NT2/D1 (cell line): ENCODE data around the gene SEMA3F.

Source experiments
- DNase-seq: peaks from one replicate; pipeline ENCODE4 v3.0.0-alpha.2; 2011; ENCODE audit warnings: low read depth, low spot score
- H3K27me3 ChIP-seq: 2 replicates; pipeline ENCODE4 v1.6.0; 2011; ENCODE audit warnings: mild to moderate bottlenecking; ENCODE audit not compliant: insufficient read length, insufficient read depth
- H3K36me3 ChIP-seq: 2 replicates; pipeline ENCODE4 v1.6.1; 2011; ENCODE audit warnings: mild to moderate bottlenecking, low read length, mixed read lengths; ENCODE audit not compliant: insufficient read depth, insufficient read length
- H3K4me1 ChIP-seq: 2 replicates; pipeline ENCODE4 v1.5.1; 2011; ENCODE audit not compliant: insufficient read depth, insufficient read length
- H3K4me3 ChIP-seq: 2 replicates; pipeline ENCODE4 v1.5.1; 2011; ENCODE audit warnings: low read depth; ENCODE audit not compliant: insufficient read length
- H3K9ac ChIP-seq: 2 replicates; pipeline ENCODE4 v1.6.0; 2011; ENCODE audit warnings: low read depth; ENCODE audit not compliant: insufficient read length
- H3K9me3 ChIP-seq: 2 replicates; pipeline ENCODE4 v1.5.1; 2011; ENCODE audit warnings: mild to moderate bottlenecking, low read length; ENCODE audit not compliant: insufficient read depth
- SUZ12 ChIP-seq: IDR thresholded peaks from 2 replicates; pipeline ENCODE4 v1.6.1; 2011; ENCODE audit not compliant: insufficient read length, insufficient read depth; ENCODE audit errors: extremely low read depth
- YY1 ChIP-seq: IDR thresholded peaks from 2 replicates; pipeline ENCODE4 v1.6.1; 2011; ENCODE audit not compliant: insufficient read length, insufficient read depth
- ZNF274 ChIP-seq: IDR thresholded peaks from 2 replicates; pipeline ENCODE4 v1.6.1; 2011; ENCODE audit warnings: mild to moderate bottlenecking, low read depth, low read length

Gene SEMA3F

DNA sequence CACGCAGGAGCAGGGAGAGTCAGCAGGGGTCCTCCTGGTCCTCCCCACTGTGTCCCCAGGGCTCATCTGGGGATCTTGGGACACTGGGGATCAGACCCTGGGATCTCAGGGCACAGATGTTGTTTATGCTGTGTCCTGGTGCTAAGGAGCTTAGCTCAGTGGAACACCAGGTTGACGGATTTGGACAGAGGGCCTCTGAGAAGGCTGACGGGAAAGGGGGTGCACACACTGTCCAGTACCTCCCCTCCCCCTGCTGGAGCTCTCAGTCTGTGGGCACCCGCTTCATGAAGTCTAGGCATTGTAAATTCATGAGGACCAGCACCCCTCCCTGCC, 21.9 kb upstream of the SEMA3F start:
- Histone ChIP-seq H3K36me3 (no peaks in the 10 kb centered on the region), H3K27me3 (no peaks in the 10 kb centered on the region), H3K4me3 (no peak overlapping the region), H3K9ac (no peak overlapping the region), H3K4me1 (peaks cover 21% of the 10 kb centered on the region), H3K9me3 (no peaks in the 10 kb centered on the region)
- no peak for DNase-seq
- TF ChIP-seq YY1 = no peak
- TF ChIP-seq ZNF274 = no peak
- no peak for TF ChIP-seq SUZ12

DNA sequence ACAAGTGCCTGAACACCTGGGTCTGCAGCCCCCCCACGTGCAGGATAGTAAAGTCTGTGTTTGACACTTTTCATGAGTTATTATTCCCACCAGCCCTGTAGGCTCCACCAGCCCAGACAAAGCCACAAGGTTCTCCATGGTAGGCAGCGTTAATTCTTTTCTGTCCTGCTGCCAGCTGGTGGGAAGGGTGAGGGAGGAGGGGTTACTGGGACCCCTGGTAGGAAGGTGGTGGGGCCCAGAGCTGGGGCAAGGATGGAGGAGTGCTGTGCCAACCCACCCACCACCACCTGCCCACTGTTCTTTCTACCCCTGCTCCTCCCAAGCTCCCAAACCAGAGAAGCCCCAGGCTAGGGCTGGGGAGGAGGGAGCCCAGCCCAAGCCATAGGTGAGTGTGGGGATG, 20.8 kb upstream of the SEMA3F start:
- no peak overlapping the region for H3K9ac ChIP-seq
- H3K4me1 ChIP-seq = peaks cover 31% of the 10 kb centered on the region
- H3K27me3 ChIP-seq = no peaks in the 10 kb centered on the region
- H3K36me3 ChIP-seq = no peaks in the 10 kb centered on the region
- no peak for DNase-seq
- TF ChIP-seq SUZ12 = no peak
- H3K4me3 ChIP-seq = no peak overlapping the region
- no peaks in the 10 kb centered on the region for H3K9me3 ChIP-seq

DNA sequence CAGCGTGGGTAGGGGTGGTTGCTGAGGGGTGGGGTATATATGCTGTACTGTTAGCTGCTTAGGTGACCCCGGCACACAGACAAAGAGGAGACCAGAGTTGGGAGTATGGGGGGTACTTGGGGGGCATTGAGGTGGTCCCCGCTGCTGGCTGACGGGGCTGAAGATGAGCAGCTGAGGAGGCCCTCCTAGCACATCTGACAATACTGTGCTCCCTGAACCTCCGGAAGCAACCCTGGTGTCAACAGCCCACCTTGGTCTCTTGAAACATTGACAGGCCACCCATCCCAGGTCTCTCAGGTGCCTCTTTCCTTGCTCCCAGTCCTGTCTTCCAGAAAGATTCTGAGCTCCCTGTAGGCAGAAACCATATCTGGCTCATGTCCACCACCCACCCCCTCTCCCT, 19.2 kb upstream of the SEMA3F start:
- H3K27me3 ChIP-seq = no peaks in the 10 kb centered on the region
- no peaks in the 10 kb centered on the region for H3K9me3 ChIP-seq
- peaks cover 45% of the 10 kb centered on the region for H3K4me1 ChIP-seq
- TF ChIP-seq ZNF274 = no peak
- TF ChIP-seq SUZ12 = no peak
- TF ChIP-seq YY1 = no peak
- no peak for DNase-seq
- H3K4me3 ChIP-seq = no peak overlapping the region
- no peak overlapping the region for H3K9ac ChIP-seq
- H3K36me3 ChIP-seq = no peaks in the 10 kb centered on the region

DNA sequence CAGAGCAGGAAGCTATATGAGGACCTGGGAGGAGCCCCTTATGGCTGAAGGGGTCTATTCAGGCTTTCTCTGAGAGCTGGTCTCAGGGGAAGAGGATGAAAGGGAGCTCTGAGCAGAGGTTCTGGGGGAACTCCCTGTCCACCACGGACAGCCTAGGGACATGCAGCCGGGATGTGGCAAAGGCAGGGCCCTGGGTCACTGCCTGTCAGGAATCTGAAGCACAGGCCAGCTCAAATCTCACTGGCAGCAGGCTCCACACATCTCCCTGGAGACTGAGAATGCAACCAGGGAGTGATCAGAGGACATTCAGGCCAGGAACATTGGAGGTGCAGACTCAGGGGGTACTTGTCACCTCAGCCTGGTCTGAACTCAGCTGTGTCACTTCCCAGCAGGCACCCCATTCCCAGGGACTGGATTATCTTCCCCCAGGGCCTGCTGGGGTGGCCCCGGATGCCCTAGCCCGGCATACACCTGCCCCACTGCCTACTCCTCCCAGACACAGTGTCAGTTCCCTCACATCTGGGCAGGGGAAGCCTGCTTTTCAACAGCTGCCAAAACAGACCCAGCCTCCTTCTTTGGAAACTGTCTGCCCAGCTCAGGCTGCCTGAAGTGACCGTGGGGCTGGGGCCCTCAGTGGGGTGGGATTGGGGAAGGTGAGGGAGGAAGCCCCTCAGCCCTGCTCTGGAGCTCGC, 18.3 kb upstream of the SEMA3F start:
- H3K36me3 ChIP-seq = no peaks in the 10 kb centered on the region
- DNase-seq = no peak
- peaks cover 48% of the 10 kb centered on the region for H3K4me1 ChIP-seq
- H3K9ac ChIP-seq = peak overlapping the region; percentile 27
- TF ChIP-seq ZNF274 (no peak), YY1 (no peak), SUZ12 (no peak)
- H3K27me3 ChIP-seq = no peaks in the 10 kb centered on the region
- H3K4me3 ChIP-seq = no peak overlapping the region
- H3K9me3 ChIP-seq = no peaks in the 10 kb centered on the region

DNA sequence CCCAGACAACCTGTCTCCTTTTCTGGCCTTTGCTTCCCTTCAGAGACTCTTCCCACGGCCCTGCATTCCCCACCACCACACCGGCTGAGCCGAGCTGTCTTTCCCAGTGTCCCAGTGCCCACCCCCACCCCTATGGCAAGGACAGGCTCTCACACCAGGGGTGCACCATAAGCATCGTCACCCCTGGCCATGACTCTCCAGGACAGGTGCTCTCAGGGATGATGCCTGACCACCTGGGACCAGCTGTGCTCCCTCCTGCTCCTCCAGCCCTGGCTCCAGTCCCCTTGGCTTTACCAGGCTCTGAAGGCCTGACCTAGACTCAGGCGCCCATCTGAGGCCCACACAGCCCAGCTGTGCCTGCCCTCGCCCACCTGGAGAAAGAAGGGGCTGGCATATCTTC, 17.6 kb upstream of the SEMA3F start:
- Histone ChIP-seq H3K4me1 (peaks cover 48% of the 10 kb centered on the region), H3K27me3 (no peaks in the 10 kb centered on the region), H3K9ac (peak overlapping the region; percentile 59), H3K4me3 (no peak overlapping the region), H3K9me3 (no peaks in the 10 kb centered on the region), H3K36me3 (no peaks in the 10 kb centered on the region)
- DNase-seq = no peak
- TF ChIP-seq YY1 (no peak), SUZ12 (no peak), ZNF274 (no peak)

GRCh38 chr3:50138266-50139200, 16.6 kb upstream of the SEMA3F start:
- peak overlapping the region; percentile 59 for H3K9ac ChIP-seq
- no peak for TF ChIP-seq YY1
- no peaks in the 10 kb centered on the region for H3K36me3 ChIP-seq
- peaks cover 44% of the 10 kb centered on the region for H3K4me1 ChIP-seq
- H3K9me3 ChIP-seq = no peaks in the 10 kb centered on the region
- H3K27me3 ChIP-seq = no peaks in the 10 kb centered on the region
- peak overlapping the region; percentile 19 for H3K4me3 ChIP-seq
- DNase-seq = no peak

- H3K36me3 ChIP-seq = no peaks in the 10 kb centered on the region
- peak overlapping the region; percentile 58 for H3K9ac ChIP-seq
- H3K4me1 ChIP-seq = peaks cover 41% of the 10 kb centered on the region
- no peak overlapping the region for H3K4me3 ChIP-seq
- DNase-seq = no peak
- TF ChIP-seq SUZ12 (no peak), ZNF274 (no peak), YY1 (no peak)
- H3K9me3 ChIP-seq = no peaks in the 10 kb centered on the region
- H3K27me3 ChIP-seq = no peaks in the 10 kb centered on the region
These were observed 15.8 kb upstream of the SEMA3F start for GRCh38 chr3:50139308-50139707.
